HepG2 (cell line): ENCODE data around the gene MACROD2. TPM values are rescaled to one million over a fixed set of nuclear protein-coding genes. Genes with fewer than 3 reads are reported as not detected.

ENCODE experiments used
- ATAC-seq: fragments of 200-7000 bp; cut with Tn5 transposase; 3 replicates; pipeline ENCODE4 v1.9.1; 2020; ENCODE audit warnings: mild to moderate bottlenecking, moderate library complexity
- BruUV-seq: library from RNA; stranded (reverse); fragments of 400-500 nt; replicated peaks from 2 replicates; lab custom pipeline; 2021; lab: Mats Ljungman, UMichigan
- CTCF ChIA-PET: fragments of 300-600 bp; formaldehyde crosslinking; extraction: SDS; loops from one replicate; lab custom pipeline; 2021; ENCODE audit warnings: low total read pairs, inconsistent platforms, low intra/inter-chr PET ratio; lab: Yijun Ruan, JAX
- POLR2A ChIA-PET: fragments of 350-600 bp; sonication (Branson Sonifier 250); formaldehyde crosslinking; loops from one replicate; lab custom pipeline; 2020; ENCODE audit warnings: antibody characterized with exemption, inconsistent platforms; lab: Yijun Ruan, JAX
- DNase-seq: peaks from one replicate; pipeline ENCODE4 v3.0.0-alpha.2; 2015; ENCODE audit warnings: low spot score
- FAIRE-seq: peaks from 3 replicates; lab custom pipeline; 2011; peaks lifted over from hg19 to GRCh38; lab: Jason Lieb, UNC
- H2AFZ ChIP-seq: one replicate; pipeline ENCODE4 v1.6.1; 2011; ENCODE audit warnings: low read length, inconsistent platforms
- H3K27ac ChIP-seq: fragments of 300-600 bp; 3 replicates; pipeline ENCODE4 v1.8.0; 2011; ENCODE audit warnings: mixed run types, mild to moderate bottlenecking, mixed read lengths, low read length, inconsistent platforms; ENCODE audit not compliant: insufficient read depth; ENCODE audit errors: extremely low read length
- H3K27me3 ChIP-seq, 2 experiments: fragments of 200-600 bp in 1 of 2; 2 replicates in 1 of 2; 3 replicates in 1 of 2; pipeline versions ENCODE4 v1.6.0 to v1.8.0; 2011; ENCODE audit warnings: low read length in 2 of 2, mild to moderate bottlenecking in 2 of 2, moderate library complexity in 2 of 2, inconsistent platforms in 1 of 2; ENCODE audit not compliant: insufficient read depth in 2 of 2, control insufficient read depth in 1 of 2
- H3K36me3 ChIP-seq, 2 experiments: fragments of 200-600 bp in 1 of 2; replicated peaks in 1 of 2; 2 replicates in 1 of 2; 3 replicates in 1 of 2; pipeline versions ENCODE4 v1.5.1 to v1.8.0; 2011; ENCODE audit warnings: low read length in 2 of 2, inconsistent platforms in 1 of 2; ENCODE audit not compliant: insufficient read depth in 2 of 2, control insufficient read depth in 1 of 2
- H3K4me1 ChIP-seq: 2 replicates; pipeline ENCODE4 v1.5.1; 2012; ENCODE audit warnings: low read length, inconsistent platforms; ENCODE audit not compliant: insufficient read depth
- H3K4me2 ChIP-seq: 2 replicates; pipeline ENCODE4 v1.6.0; 2011; ENCODE audit warnings: low read depth, low read length, inconsistent platforms
- H3K4me3 ChIP-seq, 3 experiments: fragments of 200-600 bp in 1 of 3; sonication (generic), shearing (Covaris generic) in 1 of 3; replicated peaks in 1 of 3; 2 replicates each; pipeline ENCODE4 v1.5.1; 2011 to 2016; ENCODE audit warnings: low read length in 3 of 3, inconsistent platforms in 2 of 3, low read depth in 2 of 3, mild to moderate bottlenecking in 2 of 3, control low read depth in 1 of 3, mixed read lengths in 1 of 3; ENCODE audit not compliant: insufficient read depth in 1 of 3
- H3K79me2 ChIP-seq: one replicate; pipeline ENCODE4 v1.6.1; 2011; ENCODE audit warnings: low read length, inconsistent platforms; ENCODE audit not compliant: insufficient read depth
- H3K9ac ChIP-seq: 2 replicates; pipeline ENCODE4 v1.6.0; 2011; ENCODE audit warnings: mild to moderate bottlenecking, low read depth, low read length, inconsistent platforms; ENCODE audit not compliant: insufficient read depth
- H3K9me3 ChIP-seq: 2 replicates; pipeline ENCODE4 v1.5.1; 2012; ENCODE audit warnings: mild to moderate bottlenecking, low read length
- H4K20me1 ChIP-seq: 2 replicates; pipeline ENCODE4 v1.6.0; 2011; ENCODE audit warnings: inconsistent platforms, mild to moderate bottlenecking, low read length, moderate library complexity; ENCODE audit not compliant: insufficient read depth
- ARNT ChIP-seq: fragments of 450-650 bp; IDR thresholded peaks from 2 replicates; pipeline ENCODE4 v1.6.1; 2017
- ATF7 ChIP-seq, 2 experiments: fragments of 450-650 bp in 1 of 2; sonication (generic) in 1 of 2; formaldehyde crosslinking in 1 of 2; IDR thresholded peaks; 2 replicates each; pipeline versions ENCODE4 v1.4.0 to v1.6.1; 2016 to 2020; ENCODE audit warnings: antibody characterized with exemption in 1 of 2, mild to moderate bottlenecking in 1 of 2, missing genetic modification reagents in 1 of 2
- DPF2 ChIP-seq: sonication (generic); formaldehyde crosslinking; IDR thresholded peaks from 2 replicates; pipeline ENCODE4 v1.4.0; 2020; ENCODE audit warnings: mild to moderate bottlenecking, low read depth, missing genetic modification reagents, borderline replicate concordance
- HDAC1 ChIP-seq: sonication (generic); formaldehyde crosslinking; IDR thresholded peaks from 2 replicates; pipeline ENCODE4 v1.5.1; 2020; ENCODE audit warnings: mild to moderate bottlenecking, missing genetic modification reagents
- KDM1A ChIP-seq: IDR thresholded peaks from 2 replicates; pipeline ENCODE4 v1.6.1; 2016; ENCODE audit warnings: missing compliant biosample characterization
- RCOR2 ChIP-seq: IDR thresholded peaks from 2 replicates; pipeline ENCODE4 v1.6.1; 2016; ENCODE audit warnings: missing biosample characterization, missing genetic modification reagents
- TBL1XR1 ChIP-seq: fragments of 150-350 bp; IDR thresholded peaks from 2 replicates; pipeline ENCODE4 v1.6.1; 2014; ENCODE audit warnings: borderline replicate concordance, low read length; ENCODE audit not compliant: partially characterized antibody
- ZBTB38 ChIP-seq: sonication (generic); formaldehyde crosslinking; IDR thresholded peaks from 2 replicates; pipeline ENCODE4 v1.5.1; 2020; ENCODE audit warnings: mild to moderate bottlenecking, missing genetic modification reagents
- ZNF441 ChIP-seq: sonication (generic); formaldehyde crosslinking; IDR thresholded peaks from 2 replicates; pipeline ENCODE4 v1.7.0; 2021; ENCODE audit warnings: missing genetic modification reagents, borderline replicate concordance
- ZNF549 ChIP-seq: sonication (generic); formaldehyde crosslinking; IDR thresholded peaks from 2 replicates; pipeline ENCODE4 v1.5.0; 2020; ENCODE audit warnings: missing genetic modification reagents
- ZNF709 ChIP-seq: sonication (generic); formaldehyde crosslinking; IDR thresholded peaks from 2 replicates; pipeline ENCODE4 v1.5.0; 2020; ENCODE audit warnings: mild to moderate bottlenecking, missing genetic modification reagents
- ZNF720 ChIP-seq: sonication (generic); formaldehyde crosslinking; IDR thresholded peaks from 2 replicates; pipeline ENCODE4 v1.4.0; 2020; ENCODE audit warnings: missing genetic modification reagents
- whole genome bisulfite sequencing: methylation state at CpG from one replicate; pipeline ENCODE4 v1.1.6; 2017; ENCODE audit warnings: low lambda C conversion rate; 5-methylcytosine and 5-hydroxymethylcytosine counted together
- in situ Hi-C: cut with HindIII; loops from 2 replicates; pipeline ENCODE4 v1.10.0; 2017; ENCODE audit warnings: low pct_unique_long_range_greater_than_20kb; ENCODE audit not compliant: extremely low pct_ligation_motif_present
- intact Hi-C: fragments of 100-400 bp; cut with micrococcal nuclease; formaldehyde crosslinking; loops from one replicate; pipeline ENCODE4 v1.10.0; 2022; ENCODE audit not compliant: unreplicated experiment
- polyA plus RNA-seq, 8 experiments: library from polyadenylated mRNA; depleted of rRNA in 3 of 8; stranded (reverse) in 7 of 8; unstranded in 1 of 8; fragments of >200 nt; fragmentation: Illumina TruSeq in 4 of 8; extraction: Trizol in 4 of 8; gene quantifications; 2 replicates each; pipeline versions ENCODE4 v1.2.1 to v1.2.3, GENCODE V29; 2011 to 2016; ENCODE audit warnings: low read depth in 4 of 8, missing spikeins in 1 of 8, mixed read lengths in 1 of 8; ENCODE audit not compliant: insufficient read depth in 1 of 8
- total RNA-seq, 5 experiments: library from RNA; depleted of rRNA; stranded (reverse); fragments of >200 nt; fragmentation: Illumina TruSeq; extraction: Trizol; gene quantifications; 2 replicates each; pipeline ENCODE4 v1.2.3, GENCODE V29; 2016; ENCODE audit warnings: low read depth in 1 of 5
- TF ChIP-seq, protein P1 (sequence below): IDR thresholded peaks from 2 replicates; pipeline ENCODE4 v1.6.1; 2016
- TF ChIP-seq, protein P2 (sequence below): sonication (generic); formaldehyde crosslinking; IDR thresholded peaks from 2 replicates; pipeline ENCODE4 v1.5.1; 2020; ENCODE audit warnings: missing genetic modification reagents, mild to moderate bottlenecking, borderline replicate concordance
- TF ChIP-seq, protein P3 (sequence below): sonication (generic); formaldehyde crosslinking; IDR thresholded peaks from 2 replicates; pipeline ENCODE4 v1.5.0; 2020; ENCODE audit warnings: missing genetic modification reagents, mild to moderate bottlenecking, borderline replicate concordance
- TF ChIP-seq, protein P4 (sequence below): sonication (generic); formaldehyde crosslinking; IDR thresholded peaks from 2 replicates; pipeline ENCODE4 v1.4.0; 2020; ENCODE audit warnings: missing genetic modification reagents, borderline replicate concordance

Gene MACROD2
- total and polyA plus RNA-seq, 2 of the 13 experiments (the other 11 are each of a cell fraction or from before 2014, with no cell fraction given), result 0.13 to 0.51 TPM

DNA sequence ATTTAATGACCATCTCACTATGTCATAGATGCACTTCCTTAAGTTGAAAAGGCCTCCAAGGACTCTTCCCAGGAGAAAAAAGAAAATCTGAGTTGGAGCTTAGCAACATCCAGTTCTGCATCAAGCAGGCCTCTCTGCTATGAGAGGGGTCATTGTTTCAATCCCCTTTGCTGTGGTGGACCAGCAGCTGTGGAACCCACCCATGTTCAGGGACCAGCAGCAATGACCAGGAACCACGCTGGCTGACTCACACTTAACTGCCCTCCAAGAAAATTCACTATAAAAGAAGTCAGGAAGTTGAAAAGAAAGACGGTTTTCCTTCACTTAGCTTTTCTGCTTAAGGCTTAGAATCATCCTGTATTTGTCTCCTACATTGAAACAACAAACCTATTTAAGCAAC, 1404.5 kb downstream of the MACROD2 start:
- Histone ChIP-seq H3K4me3 (no peak overlapping the region), H3K9me3 (peaks cover 79% of the 10 kb centered on the region), H4K20me1 (no peaks in the 10 kb centered on the region), H3K36me3 (no peaks in the 10 kb centered on the region), H2AFZ (no peak overlapping the region), H3K4me2 (no peak overlapping the region), H3K9ac (no peak overlapping the region), H3K27me3 (no peaks in the 10 kb centered on the region), H3K27ac (no peak overlapping the region), H3K4me1 (no peaks in the 10 kb centered on the region), H3K79me2 (no peaks in the 10 kb centered on the region)
- intact Hi-C loops (no loop called here), in situ Hi-C loops (no loop called here)
- no peak for FAIRE-seq
- 0% methylated on average over 2 of the region's 2 CpGs for WGBS
- BruUV-seq, result no TSS peak
- ATAC-seq, result no peak
- ChIA-PET POLR2A (no interaction called here), CTCF (no interaction called here)
- no peak for DNase-seq
- TF ChIP-seq, protein P1, sequence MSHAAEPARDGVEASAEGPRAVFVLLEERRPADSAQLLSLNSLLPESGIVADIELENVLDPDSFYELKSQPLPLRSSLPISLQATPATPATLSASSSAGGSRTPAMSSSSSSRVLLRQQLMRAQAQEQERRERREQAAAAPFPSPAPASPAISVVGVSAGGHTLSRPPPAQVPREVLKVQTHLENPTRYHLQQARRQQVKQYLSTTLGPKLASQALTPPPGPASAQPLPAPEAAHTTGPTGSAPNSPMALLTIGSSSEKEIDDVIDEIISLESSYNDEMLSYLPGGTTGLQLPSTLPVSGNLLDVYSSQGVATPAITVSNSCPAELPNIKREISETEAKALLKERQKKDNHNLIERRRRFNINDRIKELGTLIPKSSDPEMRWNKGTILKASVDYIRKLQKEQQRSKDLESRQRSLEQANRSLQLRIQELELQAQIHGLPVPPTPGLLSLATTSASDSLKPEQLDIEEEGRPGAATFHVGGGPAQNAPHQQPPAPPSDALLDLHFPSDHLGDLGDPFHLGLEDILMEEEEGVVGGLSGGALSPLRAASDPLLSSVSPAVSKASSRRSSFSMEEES (CRISPR knock-in tag), result no peak
- TF ChIP-seq, protein P2, sequence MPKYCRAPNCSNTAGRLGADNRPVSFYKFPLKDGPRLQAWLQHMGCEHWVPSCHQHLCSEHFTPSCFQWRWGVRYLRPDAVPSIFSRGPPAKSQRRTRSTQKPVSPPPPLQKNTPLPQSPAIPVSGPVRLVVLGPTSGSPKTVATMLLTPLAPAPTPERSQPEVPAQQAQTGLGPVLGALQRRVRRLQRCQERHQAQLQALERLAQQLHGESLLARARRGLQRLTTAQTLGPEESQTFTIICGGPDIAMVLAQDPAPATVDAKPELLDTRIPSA (CRISPR knock-in tag), result no peak
- TF ChIP-seq KDM1A (CRISPR knock-in tag), result no peak
- TF ChIP-seq HDAC1, result no peak
- no peak for TF ChIP-seq ATF7 (IDR thresholded peaks at IDR 0.05)
- TF ChIP-seq ATF7 (CRISPR knock-in tag; IDR thresholded peaks at IDR 0.05), result no peak
- TF ChIP-seq, protein P3, sequence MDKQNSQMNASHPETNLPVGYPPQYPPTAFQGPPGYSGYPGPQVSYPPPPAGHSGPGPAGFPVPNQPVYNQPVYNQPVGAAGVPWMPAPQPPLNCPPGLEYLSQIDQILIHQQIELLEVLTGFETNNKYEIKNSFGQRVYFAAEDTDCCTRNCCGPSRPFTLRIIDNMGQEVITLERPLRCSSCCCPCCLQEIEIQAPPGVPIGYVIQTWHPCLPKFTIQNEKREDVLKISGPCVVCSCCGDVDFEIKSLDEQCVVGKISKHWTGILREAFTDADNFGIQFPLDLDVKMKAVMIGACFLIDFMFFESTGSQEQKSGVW (CRISPR knock-in tag), result no peak
- no peak for TF ChIP-seq DPF2 (CRISPR knock-in tag)
- TF ChIP-seq, protein P4, sequence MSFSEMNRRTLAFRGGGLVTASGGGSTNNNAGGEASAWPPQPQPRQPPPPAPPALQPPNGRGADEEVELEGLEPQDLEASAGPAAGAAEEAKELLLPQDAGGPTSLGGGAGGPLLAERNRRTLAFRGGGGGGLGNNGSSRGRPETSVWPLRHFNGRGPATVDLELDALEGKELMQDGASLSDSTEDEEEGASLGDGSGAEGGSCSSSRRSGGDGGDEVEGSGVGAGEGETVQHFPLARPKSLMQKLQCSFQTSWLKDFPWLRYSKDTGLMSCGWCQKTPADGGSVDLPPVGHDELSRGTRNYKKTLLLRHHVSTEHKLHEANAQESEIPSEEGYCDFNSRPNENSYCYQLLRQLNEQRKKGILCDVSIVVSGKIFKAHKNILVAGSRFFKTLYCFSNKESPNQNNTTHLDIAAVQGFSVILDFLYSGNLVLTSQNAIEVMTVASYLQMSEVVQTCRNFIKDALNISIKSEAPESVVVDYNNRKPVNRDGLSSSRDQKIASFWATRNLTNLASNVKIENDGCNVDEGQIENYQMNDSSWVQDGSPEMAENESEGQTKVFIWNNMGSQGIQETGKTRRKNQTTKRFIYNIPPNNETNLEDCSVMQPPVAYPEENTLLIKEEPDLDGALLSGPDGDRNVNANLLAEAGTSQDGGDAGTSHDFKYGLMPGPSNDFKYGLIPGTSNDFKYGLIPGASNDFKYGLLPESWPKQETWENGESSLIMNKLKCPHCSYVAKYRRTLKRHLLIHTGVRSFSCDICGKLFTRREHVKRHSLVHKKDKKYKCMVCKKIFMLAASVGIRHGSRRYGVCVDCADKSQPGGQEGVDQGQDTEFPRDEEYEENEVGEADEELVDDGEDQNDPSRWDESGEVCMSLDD, result no peak
- no peak for TF ChIP-seq RCOR2 (CRISPR knock-in tag)
- no peak for TF ChIP-seq ZBTB38 (CRISPR knock-in tag)
- no peak for TF ChIP-seq ZNF441 (CRISPR knock-in tag)
- TF ChIP-seq ZNF709, result no peak
- TF ChIP-seq ARNT, result no peak
- TF ChIP-seq ZNF720 (CRISPR knock-in tag), result no peak
- TF ChIP-seq ZNF549 (CRISPR knock-in tag), result no peak
- no peak for TF ChIP-seq TBL1XR1
